Effector memory CD8-positive, alpha-beta T cell (primary cell): Measurements from ENCODE around the gene CCT8L2.
"Not testable (repeated sequence)": the region's sequence is repeated elsewhere in the genome, so short reads cannot be mapped to it uniquely, and the experiment has no call there.

Experiments
- ATAC-seq: fragments of 150-1000 bp; cut with Tn5 transposase; replicated peaks from 2 replicates; pipeline ENCODE4 v1.10.0; 2021; ENCODE audit warnings: mild to moderate bottlenecking, moderate library complexity
- DNase-seq, 3 experiments: peaks; one replicate each; pipeline ENCODE4 v3.0.0; 2021
- H3K27ac Mint-ChIP-seq, 2 donors: one replicate each; pipeline ENCODE4 v1.8.0; 2022; ENCODE audit warnings: mild to moderate bottlenecking in 2 of 2, mixed read lengths in 2 of 2, moderate library complexity in 2 of 2
- H3K27me3 Mint-ChIP-seq, 2 donors: one replicate each; pipeline ENCODE4 v1.8.0; 2022; ENCODE audit warnings: mixed read lengths in 2 of 2
- H3K36me3 Mint-ChIP-seq: one replicate; pipeline ENCODE4 v1.8.0; 2022; ENCODE audit warnings: mild to moderate bottlenecking, moderate library complexity, mixed read lengths; ENCODE audit not compliant: insufficient read depth
- H3K4me1 Mint-ChIP-seq, 2 donors: one replicate each; pipeline ENCODE4 v1.8.0; 2022; ENCODE audit warnings: low read depth in 2 of 2, mixed read lengths in 2 of 2
- H3K4me3 Mint-ChIP-seq, 2 donors: one replicate each; pipeline ENCODE4 v1.8.0; 2022; ENCODE audit warnings: mild to moderate bottlenecking in 2 of 2, mixed read lengths in 2 of 2, moderate library complexity in 2 of 2
- H3K9me3 Mint-ChIP-seq, 2 donors: one replicate each; pipeline ENCODE4 v1.8.0; 2022; ENCODE audit warnings: mixed read lengths in 2 of 2

CCT8L2 gene

DNA sequence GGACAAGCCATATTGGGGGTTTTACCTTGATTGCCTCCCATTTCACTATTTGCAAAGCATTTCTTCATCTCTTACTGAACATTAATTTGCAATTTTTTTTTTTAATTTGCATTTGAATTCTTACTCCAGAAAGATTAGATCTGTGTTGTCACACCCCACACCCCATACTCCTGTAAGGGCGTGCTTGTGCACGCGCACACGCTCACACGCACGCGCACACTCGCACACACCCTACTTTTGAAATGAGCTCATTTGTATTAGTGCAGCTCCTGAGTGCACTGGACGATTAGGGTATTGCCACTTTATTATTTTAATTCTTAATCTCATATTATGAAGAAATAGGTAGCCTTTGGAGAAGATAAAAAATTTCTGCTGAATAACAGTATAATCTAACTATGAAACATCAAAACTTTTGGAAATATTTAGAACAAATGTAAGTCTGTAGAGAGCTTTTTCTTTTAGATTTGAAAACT lies 11.2 kb upstream of the CCT8L2 start:
- H3K27me3 Mint-ChIP-seq: peaks cover 22 to 27% of the 10 kb centered on the region in 2 donors
- ATAC-seq: peak; percentile 63
- H3K4me3 Mint-ChIP-seq, H3K27ac Mint-ChIP-seq, H3K4me1 Mint-ChIP-seq, DNase-seq, H3K36me3 Mint-ChIP-seq, H3K9me3 Mint-ChIP-seq: not testable (repeated sequence)

DNA sequence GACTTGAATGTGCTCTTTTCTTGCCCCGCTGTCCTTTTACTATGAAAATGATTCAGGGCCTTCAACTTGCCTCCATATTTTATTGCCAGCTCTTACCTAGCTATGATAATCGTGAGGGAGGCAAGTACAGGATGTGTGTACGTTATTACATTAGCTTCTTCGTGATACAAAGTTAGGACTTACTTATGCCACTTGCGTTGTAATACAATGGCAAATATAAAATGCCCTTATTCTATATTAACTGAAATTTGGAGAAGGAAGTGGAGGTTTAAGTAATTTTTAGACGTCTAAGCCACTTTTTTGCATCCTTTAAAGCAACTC lies 10.8 kb upstream of the CCT8L2 start:
- no peak overlapping the region for H3K27ac Mint-ChIP-seq
- no peak overlapping the region for H3K4me3 Mint-ChIP-seq
- peaks cover 22 to 27% of the 10 kb centered on the region in 2 donors for H3K27me3 Mint-ChIP-seq
- H3K9me3 Mint-ChIP-seq: no peaks in the 10 kb centered on the region
- H3K36me3 Mint-ChIP-seq: no peaks in the 10 kb centered on the region
- DNase-seq (no peak), ATAC-seq (no peak)
- H3K4me1 Mint-ChIP-seq: peaks cover 0 to 5% of the 10 kb centered on the region in 2 donors

DNA sequence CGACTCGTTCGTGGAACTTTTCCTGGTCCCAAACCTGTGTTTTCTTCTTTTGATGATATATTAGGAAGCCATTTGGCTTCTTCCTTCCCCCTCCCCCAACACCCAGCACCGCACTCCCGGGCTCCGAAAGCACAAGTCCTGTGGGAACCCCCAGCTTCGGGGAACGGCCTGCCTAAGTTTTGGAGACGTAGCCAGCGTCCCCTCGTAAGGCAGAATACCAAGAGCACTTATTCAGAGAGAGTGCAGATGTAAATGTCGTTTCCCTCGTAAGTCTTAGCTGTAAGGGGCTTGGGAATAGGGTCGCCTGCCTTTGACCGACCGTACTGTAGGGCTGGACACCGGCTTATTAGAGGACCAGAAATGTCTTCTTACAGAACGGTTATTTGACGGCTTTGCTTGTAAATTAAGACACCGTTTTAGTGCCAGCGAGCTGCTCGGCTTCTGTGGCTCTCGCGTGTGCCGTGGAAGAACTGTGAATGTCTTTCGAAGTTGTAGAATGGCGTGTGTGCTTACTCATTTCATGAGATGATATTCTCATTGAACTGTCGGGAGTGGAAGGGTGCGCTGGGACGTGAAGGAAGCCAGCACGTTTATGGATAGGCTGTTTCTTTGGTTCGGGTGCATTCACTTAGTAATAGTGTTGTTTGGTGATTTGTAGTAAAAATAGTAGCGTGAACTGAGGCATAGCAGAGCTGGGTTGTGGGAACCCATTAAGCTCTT lies 10.3 kb upstream of the CCT8L2 start:
- not testable (repeated sequence) for H3K27ac Mint-ChIP-seq, DNase-seq

DNA sequence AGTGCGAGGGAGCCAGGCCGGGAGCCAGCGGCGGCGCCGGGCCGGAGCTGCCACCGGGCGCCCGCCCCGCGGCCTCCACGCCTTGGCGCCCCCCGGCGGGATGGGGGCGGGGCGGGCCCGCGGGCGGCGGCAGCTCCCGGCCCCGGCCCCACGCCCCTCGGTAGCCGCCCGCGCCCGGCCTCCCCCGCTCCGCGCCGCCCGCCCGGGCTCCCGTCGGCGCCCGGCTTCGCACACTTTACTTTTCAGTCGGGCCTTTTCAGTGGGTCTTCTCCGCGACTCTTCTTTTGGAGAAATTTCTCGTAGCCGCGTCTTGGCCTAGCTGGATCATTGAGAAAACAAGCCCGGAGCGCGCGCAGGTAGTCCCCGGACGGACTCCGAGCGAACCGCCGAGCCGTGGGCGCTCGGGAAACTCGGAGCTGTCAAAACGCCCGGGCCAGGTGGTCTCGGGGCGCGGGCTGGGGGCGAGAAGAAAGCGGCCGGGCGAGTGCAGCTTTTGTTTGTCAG lies 9.7 kb upstream of the CCT8L2 start:
- H3K9me3 Mint-ChIP-seq, H3K4me3 Mint-ChIP-seq, ATAC-seq, H3K36me3 Mint-ChIP-seq, H3K27ac Mint-ChIP-seq, H3K4me1 Mint-ChIP-seq, DNase-seq: not testable (repeated sequence)
- peaks cover 22 to 27% of the 10 kb centered on the region in 2 donors for H3K27me3 Mint-ChIP-seq

More for the DNA sequence above, 10.3 kb upstream of the CCT8L2 start:
- H3K9me3 Mint-ChIP-seq, H3K4me1 Mint-ChIP-seq, H3K36me3 Mint-ChIP-seq, H3K4me3 Mint-ChIP-seq, ATAC-seq: not testable (repeated sequence)
- peaks cover 22 to 27% of the 10 kb centered on the region in 2 donors for H3K27me3 Mint-ChIP-seq

DNA sequence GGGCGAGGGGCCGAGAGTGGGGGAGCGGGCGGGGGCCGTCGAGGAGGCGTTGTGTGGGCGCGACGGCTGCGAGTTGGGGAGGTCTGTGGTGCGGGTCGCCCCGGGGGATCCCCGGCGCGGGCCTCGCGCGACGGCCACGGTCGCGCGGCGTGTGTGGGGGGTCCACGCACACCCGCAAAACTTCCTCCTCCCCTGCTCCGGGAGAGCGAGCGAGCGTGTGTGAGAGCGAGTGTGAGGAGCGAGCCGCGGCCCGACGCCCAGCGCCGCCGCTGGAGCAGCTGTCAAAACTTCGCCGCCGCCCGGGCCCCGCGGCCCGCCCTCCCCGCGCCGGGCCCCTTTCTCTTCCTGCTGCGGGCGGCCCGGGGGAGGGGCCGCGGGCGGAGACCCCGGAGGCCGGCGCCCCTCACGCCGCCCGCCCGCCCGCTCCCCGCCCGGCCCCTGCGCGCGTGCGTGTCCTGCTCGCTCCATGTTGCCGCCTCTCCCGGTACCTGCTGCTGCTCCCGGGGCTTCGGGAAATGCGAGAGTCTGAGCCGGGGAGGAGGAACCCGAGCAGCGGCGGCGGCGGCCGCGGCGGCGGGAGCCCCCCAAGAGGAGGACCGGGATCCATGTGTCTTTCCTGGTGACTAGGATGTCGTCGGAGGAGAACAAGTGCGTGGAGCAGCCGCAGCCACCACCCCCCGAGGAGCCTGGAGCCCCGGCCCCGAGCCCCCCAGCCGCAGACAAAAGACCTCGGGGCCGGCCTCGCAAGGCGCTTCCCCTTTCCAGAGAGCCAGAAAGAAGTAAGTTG lies 9.0 kb upstream of the CCT8L2 start:
- peaks cover 22 to 27% of the 10 kb centered on the region in 2 donors for H3K27me3 Mint-ChIP-seq
- peak; percentile 55 for ATAC-seq
- DNase-seq: no peak
- H3K4me3 Mint-ChIP-seq: no peak overlapping the region
- H3K9me3 Mint-ChIP-seq: no peaks in the 10 kb centered on the region
- no peak overlapping the region for H3K27ac Mint-ChIP-seq
- H3K4me1 Mint-ChIP-seq: peaks cover 0 to 5% of the 10 kb centered on the region in 2 donors
- no peaks in the 10 kb centered on the region for H3K36me3 Mint-ChIP-seq

DNA sequence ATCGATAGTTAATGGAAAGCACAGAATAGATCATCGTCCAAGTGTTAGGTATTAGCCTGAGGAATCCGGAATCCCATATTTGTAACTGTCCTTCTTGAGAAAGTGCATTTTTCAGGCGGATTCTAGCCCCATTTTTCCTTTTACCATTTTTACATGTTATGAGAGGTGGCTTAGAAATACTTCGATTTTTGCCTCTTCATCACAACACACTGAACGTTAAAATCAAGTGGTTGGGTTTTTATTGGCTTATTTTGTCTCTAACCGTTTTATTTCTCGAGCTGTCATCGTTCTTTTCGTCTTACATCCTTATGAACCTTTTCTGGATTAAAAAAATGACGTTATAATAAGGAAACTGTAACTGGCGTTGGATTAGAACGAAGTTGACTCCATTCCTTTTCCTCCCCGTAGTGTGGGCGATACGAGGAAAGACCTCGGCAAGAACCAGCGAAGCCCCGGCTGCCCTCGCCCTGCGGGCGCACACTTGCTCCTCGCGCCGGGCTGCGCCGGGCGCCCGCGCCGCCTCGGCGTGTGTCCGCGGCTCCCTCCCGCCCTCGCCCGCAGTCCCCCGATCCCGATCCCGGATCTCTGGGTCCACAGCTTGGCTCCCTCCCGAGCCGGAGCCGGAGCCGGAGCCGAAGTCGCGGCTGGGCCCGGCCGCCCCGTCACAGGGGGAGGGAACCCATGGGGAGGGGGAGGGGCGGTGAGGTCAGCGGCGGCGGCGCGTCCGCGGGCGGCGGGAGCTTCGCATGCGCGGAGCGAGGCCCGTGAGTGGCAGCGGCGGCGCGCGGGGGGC lies 8.2 kb upstream of the CCT8L2 start:
- DNase-seq, H3K4me1 Mint-ChIP-seq, H3K9me3 Mint-ChIP-seq, H3K27ac Mint-ChIP-seq, H3K4me3 Mint-ChIP-seq, H3K36me3 Mint-ChIP-seq: not testable (repeated sequence)
- H3K27me3 Mint-ChIP-seq: peaks cover 22 to 27% of the 10 kb centered on the region in 2 donors
- peak; percentile 14 for ATAC-seq

DNA sequence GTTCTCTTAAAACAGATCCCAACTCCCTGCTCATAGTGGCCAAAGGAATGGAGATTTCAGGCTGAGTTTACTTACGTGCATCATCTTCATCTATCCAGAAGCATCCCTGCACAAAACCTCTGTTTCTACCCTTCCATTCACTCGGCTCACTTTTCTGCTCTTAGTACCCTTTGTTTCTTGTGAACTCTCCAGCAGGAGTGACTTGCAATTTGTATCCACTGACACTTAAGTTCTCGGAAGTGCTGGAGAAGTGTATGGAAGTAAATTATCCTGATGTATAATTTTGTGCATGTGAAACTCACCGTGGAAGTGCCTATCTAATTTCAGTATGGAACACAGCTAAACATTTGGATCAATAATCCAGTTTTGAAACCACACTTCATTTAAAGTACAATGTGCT lies 7.0 kb upstream of the CCT8L2 start:
- H3K27me3 Mint-ChIP-seq: peaks cover 22 to 27% of the 10 kb centered on the region in 2 donors
- ATAC-seq, H3K9me3 Mint-ChIP-seq, H3K36me3 Mint-ChIP-seq, H3K4me3 Mint-ChIP-seq, H3K27ac Mint-ChIP-seq, DNase-seq, H3K4me1 Mint-ChIP-seq: not testable (repeated sequence)

DNA sequence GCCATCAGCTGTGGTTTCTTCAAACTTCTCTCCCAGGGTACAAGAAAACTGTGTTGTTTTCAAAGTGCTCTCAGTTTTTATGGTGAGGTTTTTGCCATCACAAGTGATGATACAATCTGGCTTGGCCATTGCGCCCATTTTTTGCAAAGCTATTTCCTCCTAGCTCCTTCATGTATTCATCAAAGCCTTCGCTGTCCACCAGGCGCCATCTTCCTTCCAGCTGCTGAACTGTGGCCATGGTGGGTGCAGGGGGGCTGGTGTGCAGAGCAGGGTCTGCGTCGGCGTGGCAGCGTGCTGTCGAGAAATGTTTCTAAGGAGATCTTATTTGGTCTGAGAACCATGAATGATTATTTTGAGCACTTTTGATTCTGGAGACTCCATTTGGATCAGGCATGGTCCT lies 2.6 kb upstream of the CCT8L2 start:
- not testable (repeated sequence) for H3K9me3 Mint-ChIP-seq

DNA sequence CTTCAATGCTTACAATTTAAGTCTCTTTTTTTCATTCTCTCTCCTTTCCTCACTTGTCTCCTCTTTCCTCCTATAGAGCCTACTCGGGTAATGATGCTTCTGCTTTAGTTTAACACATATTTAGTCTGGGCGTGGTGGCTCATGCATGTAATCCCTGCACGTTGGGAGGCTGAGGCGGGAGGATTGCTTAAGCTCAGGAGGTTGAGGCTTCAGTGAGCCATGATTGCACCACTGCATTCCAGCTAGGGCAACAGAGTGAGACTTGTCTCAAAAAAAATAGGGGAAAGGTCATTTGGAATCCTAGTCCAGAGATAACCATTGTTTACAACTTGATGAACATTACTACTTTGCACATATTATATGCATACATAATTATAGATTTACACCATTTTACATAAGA lies 1.4 kb upstream of the CCT8L2 start:
- Mint-ChIP-seq H3K27me3 (no peaks in the 10 kb centered on the region), H3K4me3 (no peak overlapping the region), H3K36me3 (no peaks in the 10 kb centered on the region), H3K27ac (no peak overlapping the region), H3K4me1 (no peaks in the 10 kb centered on the region), H3K9me3 (peaks cover 6 to 7% of the 10 kb centered on the region in 2 donors)
- DNase-seq (no peak), ATAC-seq (no peak)

More for the DNA sequence above, 2.6 kb upstream of the CCT8L2 start:
- H3K36me3 Mint-ChIP-seq, H3K4me1 Mint-ChIP-seq, ATAC-seq, H3K27ac Mint-ChIP-seq, DNase-seq, H3K4me3 Mint-ChIP-seq: not testable (repeated sequence)
- peaks cover 9 to 11% of the 10 kb centered on the region in 2 donors for H3K27me3 Mint-ChIP-seq

DNA sequence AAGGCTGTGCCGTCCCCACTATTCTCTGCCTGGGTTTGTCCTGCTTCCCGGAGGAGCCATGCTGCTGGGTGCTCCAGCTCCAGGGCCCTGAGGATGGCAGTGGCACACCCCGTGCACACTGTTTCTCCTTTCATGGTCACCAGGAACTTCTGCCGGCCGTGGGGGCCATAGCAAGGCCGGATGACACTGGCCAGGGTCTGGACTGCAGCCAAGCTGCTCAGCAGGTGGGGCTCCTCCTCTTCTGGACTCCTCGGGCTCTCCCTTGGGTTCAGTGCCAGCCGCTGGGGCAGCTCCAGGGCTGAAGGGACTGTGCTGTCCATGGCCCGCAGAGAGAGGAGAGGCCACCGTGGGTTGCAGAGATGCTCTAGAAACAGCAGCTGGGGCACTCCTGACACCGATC lies 379 bp downstream of the CCT8L2 start:
- not testable (repeated sequence) for H3K4me3 Mint-ChIP-seq, H3K4me1 Mint-ChIP-seq, H3K27ac Mint-ChIP-seq, DNase-seq, H3K36me3 Mint-ChIP-seq, H3K27me3 Mint-ChIP-seq, ATAC-seq, H3K9me3 Mint-ChIP-seq

DNA sequence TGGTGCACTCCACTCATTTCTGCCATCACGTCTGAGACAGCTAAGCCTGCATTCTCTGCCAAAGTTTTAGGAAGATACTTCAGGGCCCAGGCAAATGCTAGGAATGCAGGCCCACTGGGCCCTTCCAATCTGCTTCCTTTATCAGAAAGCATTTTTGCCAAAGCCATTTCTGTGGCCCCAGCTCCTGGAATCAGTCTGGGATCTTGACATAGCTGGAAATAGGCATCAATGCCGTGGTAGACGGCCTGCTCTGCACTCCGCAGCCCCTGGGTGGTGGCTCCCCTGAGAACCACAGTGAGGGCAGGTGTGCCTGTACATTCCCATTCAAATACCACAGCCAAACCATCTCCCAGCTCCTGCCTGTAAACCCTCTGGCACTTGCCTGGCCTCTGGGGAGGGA lies 1.5 kb downstream of the CCT8L2 start:
- H3K36me3 Mint-ChIP-seq, H3K9me3 Mint-ChIP-seq, H3K27me3 Mint-ChIP-seq: not testable (repeated sequence)

DNA sequence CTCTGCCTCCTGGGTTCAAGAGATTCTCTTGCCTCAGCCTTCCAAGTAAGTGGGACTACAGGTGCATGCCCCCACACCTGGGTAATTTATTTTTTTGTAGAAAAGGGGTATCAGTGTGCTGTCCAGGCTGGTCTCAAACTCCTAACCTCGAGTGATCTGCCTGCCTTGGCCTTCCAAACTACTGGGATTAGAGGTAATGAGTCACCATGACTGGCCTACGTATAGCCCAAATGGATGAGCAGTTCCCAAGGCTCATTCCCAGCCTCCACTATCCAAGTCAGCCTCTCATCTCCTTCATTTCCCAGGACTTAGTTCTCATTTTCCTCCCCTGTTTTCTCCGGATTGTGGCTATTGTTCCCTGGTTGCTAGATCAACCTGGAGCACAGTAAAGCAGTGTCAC lies 5.6 kb downstream of the CCT8L2 start:
- DNase-seq: no peak
- H3K27ac Mint-ChIP-seq: no peak overlapping the region

More for the DNA sequence above, 1.5 kb downstream of the CCT8L2 start:
- not testable (repeated sequence) for ATAC-seq, DNase-seq, H3K4me1 Mint-ChIP-seq, H3K4me3 Mint-ChIP-seq, H3K27ac Mint-ChIP-seq

DNA sequence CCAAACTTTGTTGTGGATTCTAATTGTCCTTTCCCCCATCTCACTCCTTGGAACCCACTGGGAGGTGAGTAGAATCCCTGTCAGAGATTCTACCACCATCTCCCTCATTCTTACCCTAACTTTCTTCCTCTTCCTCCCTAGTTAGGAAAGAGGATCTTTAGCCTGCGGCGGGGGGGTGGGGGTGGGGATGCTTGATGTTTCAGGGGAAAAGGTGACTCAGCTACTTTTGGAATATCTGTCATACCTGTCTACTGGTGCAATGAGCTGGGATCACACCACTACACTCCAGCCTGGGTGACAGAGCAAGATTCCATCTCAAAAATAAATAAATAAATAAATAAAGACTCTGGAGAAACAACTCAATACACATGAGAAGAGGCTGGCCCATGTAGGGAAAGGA lies 6.4 kb downstream of the CCT8L2 start:
- no peak for DNase-seq
- no peaks in the 10 kb centered on the region for H3K36me3 Mint-ChIP-seq
- H3K9me3 Mint-ChIP-seq: no peaks in the 10 kb centered on the region
- H3K27me3 Mint-ChIP-seq: no peaks in the 10 kb centered on the region
- no peak overlapping the region for H3K4me3 Mint-ChIP-seq
- no peak overlapping the region for H3K27ac Mint-ChIP-seq
- no peaks in the 10 kb centered on the region for H3K4me1 Mint-ChIP-seq
- ATAC-seq: no peak

More for the DNA sequence above, 5.6 kb downstream of the CCT8L2 start:
- Mint-ChIP-seq H3K27me3 (no peaks in the 10 kb centered on the region), H3K9me3 (no peaks in the 10 kb centered on the region), H3K4me3 (no peak overlapping the region), H3K4me1 (no peaks in the 10 kb centered on the region), H3K36me3 (no peaks in the 10 kb centered on the region)
- ATAC-seq: no peak
